GM12878 (cell line): Measurements from ENCODE around the gene SLC12A5. TPM values are rescaled to one million over a fixed set of nuclear protein-coding genes. Genes with fewer than 3 reads are reported as not detected.

ENCODE experiments used
- ATAC-seq: fragments of 200-7000 bp; cut with Tn5 transposase; 3 replicates; pipeline ENCODE4 v1.9.1; 2020; ENCODE audit warnings: mild to moderate bottlenecking, moderate library complexity
- BruUV-seq: library from RNA; stranded (reverse); fragments of 400-500 nt; replicated peaks from 2 replicates; lab custom pipeline; 2021; lab: Mats Ljungman, UMichigan
- CTCF ChIA-PET: fragments of 300-600 bp; sonication (Branson Sonifier 250); formaldehyde crosslinking; extraction: SDS; loops from one replicate; lab custom pipeline; 2021; ENCODE audit warnings: inconsistent platforms; lab: Yijun Ruan, JAX
- POLR2A ChIA-PET: fragments of 350-600 bp; formaldehyde crosslinking; extraction: SDS; loops from one replicate; lab custom pipeline; 2021; ENCODE audit warnings: inconsistent platforms; lab: Charles Lee
- RAD21 ChIA-PET: fragments of 300-600 bp; sonication (Branson Sonifier 250); formaldehyde crosslinking; loops from one replicate; lab custom pipeline; 2023; ENCODE audit warnings: antibody characterized with exemption; ENCODE audit not compliant: unreplicated experiment; lab: Charles Lee
- SMC1A ChIA-PET: fragments of 300-600 bp; sonication (Branson Sonifier 250); formaldehyde crosslinking; loops from one replicate; lab custom pipeline; 2023; ENCODE audit not compliant: unreplicated experiment, uncharacterized antibody; lab: Charles Lee
- DNase-seq: peaks from one replicate; pipeline ENCODE4 v3.0.0-alpha.2; 2011; ENCODE audit warnings: low read depth, low spot score
- FAIRE-seq: peaks from 3 replicates; lab custom pipeline; 2011; peaks lifted over from hg19 to GRCh38; lab: Jason Lieb, UNC
- H2AFZ ChIP-seq: 2 replicates; pipeline ENCODE4 v1.6.0; 2011; ENCODE audit warnings: low read depth, low read length, control low read depth; ENCODE audit not compliant: control insufficient read depth
- H3K27ac ChIP-seq: 2 replicates; pipeline ENCODE4 v1.5.1; 2011; ENCODE audit warnings: control low read depth; ENCODE audit not compliant: control insufficient read depth, insufficient read depth
- H3K27me3 ChIP-seq, 2 experiments: replicated peaks in 1 of 2; 2 replicates each; pipeline versions ENCODE4 v1.6.0 to v1.6.1; 2011; ENCODE audit warnings: low read length in 1 of 2; ENCODE audit not compliant: control insufficient read depth in 2 of 2, insufficient read depth in 2 of 2
- H3K36me3 ChIP-seq, 2 experiments: 2 replicates each; pipeline ENCODE4 v1.5.1; 2011; ENCODE audit warnings: low read length in 1 of 2; ENCODE audit not compliant: control insufficient read depth in 2 of 2, insufficient read depth in 2 of 2
- H3K4me1 ChIP-seq: 2 replicates; pipeline ENCODE4 v1.6.1; 2011; ENCODE audit warnings: mild to moderate bottlenecking, low read length, moderate library complexity, mixed read lengths; ENCODE audit not compliant: control insufficient read depth, insufficient read depth
- H3K4me2 ChIP-seq: 2 replicates; pipeline ENCODE4 v1.6.0; 2011; ENCODE audit warnings: control low read depth; ENCODE audit not compliant: control insufficient read depth, insufficient read depth
- H3K4me3 ChIP-seq: fragments of 200-600 bp; sonication (generic); 2 replicates; pipeline ENCODE4 v1.5.1; 2016
- H3K79me2 ChIP-seq: 2 replicates; pipeline ENCODE4 v1.6.0; 2011; ENCODE audit warnings: low read length; ENCODE audit not compliant: control insufficient read depth, insufficient read depth
- H3K9ac ChIP-seq: 2 replicates; pipeline ENCODE4 v1.8.0; 2011; ENCODE audit warnings: low read length, control low read depth, mixed read lengths; ENCODE audit not compliant: control insufficient read depth, insufficient read depth
- H3K9me3 ChIP-seq: replicated peaks from 3 replicates; pipeline ENCODE4 v1.5.1; 2011; ENCODE audit warnings: mild to moderate bottlenecking, low read length; ENCODE audit not compliant: control insufficient read depth, insufficient read depth
- H4K20me1 ChIP-seq: 2 replicates; pipeline ENCODE4 v1.6.0; 2011; ENCODE audit not compliant: control insufficient read depth, insufficient read depth
- FOXM1 ChIP-seq: IDR thresholded peaks from 2 replicates; pipeline ENCODE4 v1.6.1; 2012; ENCODE audit warnings: low read depth, mild to moderate bottlenecking, inconsistent platforms, low read length, moderate library complexity
- NR2F1 ChIP-seq: fragments of 450-650 bp; conservative IDR thresholded peaks from 2 replicates; pipeline ENCODE4 v1.6.1; 2017; ENCODE audit warnings: mild to moderate bottlenecking
- WGBS: methylation state at CpG from one replicate; pipeline ENCODE4 v1.1.6; 2016; ENCODE audit warnings: low lambda C conversion rate; ENCODE audit not compliant: insufficient replicate concordance, insufficient coverage; ENCODE audit errors: missing lambda C conversion rate; 5-methylcytosine and 5-hydroxymethylcytosine counted together
- in situ Hi-C: fragments of 300-500 bp; cut with MboI; formaldehyde crosslinking; loops from 9 replicates; pipeline ENCODE4 v1.14.3; 2018; ENCODE audit warnings: mixed read lengths
- intact Hi-C: fragments of 100-400 bp; cut with micrococcal nuclease; formaldehyde crosslinking; loops from one replicate; pipeline ENCODE4 v1.14.2; 2022; ENCODE audit not compliant: unreplicated experiment
- polyA plus RNA-seq, 11 experiments: library from polyadenylated mRNA; depleted of rRNA in 4 of 11; unstranded in 6 of 11; stranded (reverse) in 5 of 11; fragments of >200 nt; fragmentation: Nextera tagmentation in 4 of 11; fragmentation: Illumina TruSeq in 1 of 11; extraction: Ambion mirVana in 4 of 11; extraction: Trizol in 1 of 11; gene quantifications; 1 replicate in 1 of 11; 2 replicates in 10 of 11; pipeline versions ENCODE4 v1.2.1 to v1.2.3, GENCODE V29; 2011 to 2016; ENCODE audit warnings: inconsistent platforms in 2 of 11, missing spikeins in 2 of 11, low read depth in 1 of 11
- total RNA-seq, 4 experiments: library from RNA; depleted of rRNA in 3 of 4; stranded (reverse); fragments of >200 nt in 3 of 4; fragmentation: Illumina TruSeq in 1 of 4; extraction: Trizol in 1 of 4; gene quantifications; 2 replicates each; pipeline versions ENCODE4 v1.2.1 to v1.2.3, GENCODE V29; 2013 to 2021
- TF ChIP-seq, protein P1 (sequence below): IDR thresholded peaks from 2 replicates; pipeline ENCODE4 v1.6.1; 2012; ENCODE audit warnings: low read depth, low read length, improper control_type of control experiment
- TF ChIP-seq, protein P2 (sequence below): IDR thresholded peaks from 2 replicates; pipeline ENCODE4 v1.6.1; 2012; ENCODE audit warnings: mild to moderate bottlenecking, low read depth, low read length

The SLC12A5 gene
- total and polyA plus RNA-seq, 10 of the 15 experiments (the other 5 are each of a cell fraction or from before 2014, with no cell fraction given), result 0.26 to 2.7 (median 1.2) TPM

DNA sequence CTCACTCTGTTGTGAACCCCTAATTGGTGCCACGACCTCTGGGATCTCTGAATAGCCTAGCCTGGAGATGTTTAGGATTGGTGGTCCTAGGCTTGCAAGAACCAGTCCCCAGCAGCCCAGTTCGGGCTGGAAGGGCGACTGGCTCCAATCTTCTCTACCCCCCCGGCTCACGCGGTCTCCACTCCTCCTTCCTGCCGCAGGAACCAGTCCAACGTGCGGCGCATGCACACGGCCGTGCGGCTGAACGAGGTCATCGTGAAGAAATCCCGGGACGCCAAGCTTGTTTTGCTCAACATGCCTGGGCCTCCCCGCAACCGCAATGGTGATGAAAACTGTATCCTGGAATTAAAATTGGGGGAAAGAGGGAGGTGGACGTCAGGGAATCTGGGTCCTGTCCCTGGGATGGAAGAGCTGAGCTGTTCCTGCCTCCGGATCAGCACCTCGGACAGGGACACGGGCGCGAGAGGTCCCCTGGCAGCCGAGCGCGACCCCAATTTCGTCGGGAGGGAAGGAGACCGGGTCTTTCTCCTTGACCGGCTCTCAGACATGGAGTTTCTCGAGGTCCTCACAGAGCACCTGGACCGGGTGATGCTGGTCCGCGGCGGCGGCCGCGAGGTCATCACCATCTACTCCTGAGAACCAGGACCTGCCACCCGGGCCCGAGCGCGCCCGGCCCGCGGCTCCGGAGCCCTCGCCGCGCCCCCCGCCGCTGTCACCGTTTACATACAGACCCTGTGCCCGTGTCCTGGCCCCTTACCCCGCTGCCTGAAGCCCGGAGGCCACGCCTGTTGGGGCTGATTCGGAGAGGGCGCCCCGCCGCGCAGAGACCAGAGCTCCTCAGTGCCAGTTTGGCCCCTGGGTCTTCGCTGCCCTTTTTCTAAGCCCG lies 28.2 kb downstream of the SLC12A5 start:
- intact Hi-C loops (no loop called here), in situ Hi-C loops (no loop called here)
- FAIRE-seq (no peak), DNase-seq (no peak), ATAC-seq (no peak)
- Histone ChIP-seq H3K36me3 (peaks cover 2 to 13% of the 10 kb centered on the region in 2 experiments), H3K4me3 (no peak overlapping the region), H3K4me1 (peaks cover 13% of the 10 kb centered on the region; the same call in 1 of the 2 replicates), H2AFZ (no peak overlapping the region), H3K27ac (no peak overlapping the region), H3K4me2 (no peak overlapping the region), H3K9me3 (no peaks in the 10 kb centered on the region; the same call in 2 of the 3 replicates), H3K79me2 (no peaks in the 10 kb centered on the region), H3K9ac (no peak overlapping the region), H3K27me3 (no peaks in the 10 kb centered on the region), H4K20me1 (no peaks in the 10 kb centered on the region; the same call in 1 of the 2 replicates)
- WGBS, result 57% methylated on average over 58 of the region's 65 CpGs
- CTCF ChIA-PET, result interaction anchor here (0.6 to 0.7 kb wide), 2 partner anchors 42 to 258 kb away, joined by 3 read pairs; no protein-coding TSS in a partner anchor
- BruUV-seq, result no TSS peak
- RAD21 ChIA-PET, result no interaction called here
- POLR2A ChIA-PET, result interaction anchor here (0.6 kb wide), 1 partner anchor 169 kb away, joined by 4 read pairs; no protein-coding TSS in a partner anchor
- TF ChIP-seq FOXM1 (no peak), NR2F1 (no peak)
- TF ChIP-seq, protein P1, sequence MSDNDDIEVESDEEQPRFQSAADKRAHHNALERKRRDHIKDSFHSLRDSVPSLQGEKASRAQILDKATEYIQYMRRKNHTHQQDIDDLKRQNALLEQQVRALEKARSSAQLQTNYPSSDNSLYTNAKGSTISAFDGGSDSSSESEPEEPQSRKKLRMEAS, result no peak
- TF ChIP-seq, protein P2, sequence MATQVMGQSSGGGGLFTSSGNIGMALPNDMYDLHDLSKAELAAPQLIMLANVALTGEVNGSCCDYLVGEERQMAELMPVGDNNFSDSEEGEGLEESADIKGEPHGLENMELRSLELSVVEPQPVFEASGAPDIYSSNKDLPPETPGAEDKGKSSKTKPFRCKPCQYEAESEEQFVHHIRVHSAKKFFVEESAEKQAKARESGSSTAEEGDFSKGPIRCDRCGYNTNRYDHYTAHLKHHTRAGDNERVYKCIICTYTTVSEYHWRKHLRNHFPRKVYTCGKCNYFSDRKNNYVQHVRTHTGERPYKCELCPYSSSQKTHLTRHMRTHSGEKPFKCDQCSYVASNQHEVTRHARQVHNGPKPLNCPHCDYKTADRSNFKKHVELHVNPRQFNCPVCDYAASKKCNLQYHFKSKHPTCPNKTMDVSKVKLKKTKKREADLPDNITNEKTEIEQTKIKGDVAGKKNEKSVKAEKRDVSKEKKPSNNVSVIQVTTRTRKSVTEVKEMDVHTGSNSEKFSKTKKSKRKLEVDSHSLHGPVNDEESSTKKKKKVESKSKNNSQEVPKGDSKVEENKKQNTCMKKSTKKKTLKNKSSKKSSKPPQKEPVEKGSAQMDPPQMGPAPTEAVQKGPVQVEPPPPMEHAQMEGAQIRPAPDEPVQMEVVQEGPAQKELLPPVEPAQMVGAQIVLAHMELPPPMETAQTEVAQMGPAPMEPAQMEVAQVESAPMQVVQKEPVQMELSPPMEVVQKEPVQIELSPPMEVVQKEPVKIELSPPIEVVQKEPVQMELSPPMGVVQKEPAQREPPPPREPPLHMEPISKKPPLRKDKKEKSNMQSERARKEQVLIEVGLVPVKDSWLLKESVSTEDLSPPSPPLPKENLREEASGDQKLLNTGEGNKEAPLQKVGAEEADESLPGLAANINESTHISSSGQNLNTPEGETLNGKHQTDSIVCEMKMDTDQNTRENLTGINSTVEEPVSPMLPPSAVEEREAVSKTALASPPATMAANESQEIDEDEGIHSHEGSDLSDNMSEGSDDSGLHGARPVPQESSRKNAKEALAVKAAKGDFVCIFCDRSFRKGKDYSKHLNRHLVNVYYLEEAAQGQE, result peak; percentile 83
- SMC1A ChIA-PET, result no interaction called here
